Endothelial cell of umbilical vein (primary cell): ENCODE results near the gene MYEOV. TPM values are rescaled to one million over a fixed set of nuclear protein-coding genes. Genes with fewer than 3 reads are reported as not detected.

Experiments used
- BruUV-seq: library from RNA; stranded (reverse); fragments of 400-500 nt; replicated peaks from 2 replicates; lab custom pipeline; 2021; lab: Mats Ljungman, UMichigan
- CTCF ChIA-PET: fragments of 300-600, 350-600 bp; sonication (Branson Sonifier 250); formaldehyde crosslinking; loops from one replicate; lab custom pipeline; 2021; ENCODE audit warnings: antibody characterized with exemption, inconsistent platforms; lab: Charles Lee
- POLR2A ChIA-PET: fragments of 300-600, 350-600 bp; sonication (Branson Sonifier 250); formaldehyde crosslinking; loops from one replicate; lab custom pipeline; 2021; ENCODE audit warnings: antibody characterized with exemption, inconsistent platforms; lab: Charles Lee
- DNase-seq: peaks from one replicate; pipeline ENCODE4 v3.0.0-alpha.2; 2011; ENCODE audit warnings: low read depth, low spot score
- FAIRE-seq: peaks from 2 replicates; lab custom pipeline; 2011; peaks lifted over from hg19 to GRCh38; lab: Jason Lieb, UNC
- H2AFZ ChIP-seq: 2 replicates; pipeline ENCODE4 v1.6.0; 2012; ENCODE audit warnings: low read depth, low read length, control low read depth, inconsistent platforms
- H3K27ac ChIP-seq: 2 replicates; pipeline ENCODE4 v1.5.1; 2011; ENCODE audit warnings: low read depth, mild to moderate bottlenecking, control low read depth, low read length, moderate library complexity; ENCODE audit not compliant: insufficient read depth
- H3K27me3 ChIP-seq, 2 experiments: 2 replicates each; pipeline versions ENCODE4 v1.6.0 to v1.6.1; 2011; ENCODE audit warnings: low read length in 2 of 2, mixed read lengths in 1 of 2; ENCODE audit not compliant: control insufficient read depth in 2 of 2, insufficient read depth in 2 of 2
- H3K36me3 ChIP-seq, 2 experiments: 2 replicates in 1 of 2; 3 replicates in 1 of 2; pipeline ENCODE4 v1.5.1; 2011; ENCODE audit warnings: low read length in 2 of 2, mild to moderate bottlenecking in 1 of 2, moderate library complexity in 1 of 2; ENCODE audit not compliant: control insufficient read depth in 2 of 2, insufficient read depth in 2 of 2; ENCODE audit errors: extremely low read depth in 1 of 2
- H3K4me1 ChIP-seq: 3 replicates; pipeline ENCODE4 v1.5.1; 2011; ENCODE audit warnings: mild to moderate bottlenecking, low read length; ENCODE audit not compliant: control insufficient read depth, insufficient read depth; ENCODE audit errors: extremely low read depth
- H3K4me2 ChIP-seq: 2 replicates; pipeline ENCODE4 v1.6.1; 2011; ENCODE audit warnings: low read length, control low read depth, mixed read lengths; ENCODE audit not compliant: insufficient read depth
- H3K4me3 ChIP-seq, 3 experiments: fragments of 200-600 bp in 1 of 3; sonication (generic), shearing (Covaris generic) in 1 of 3; replicated peaks in 1 of 3; 2 replicates each; pipeline ENCODE4 v1.5.1; 2011 to 2016; ENCODE audit warnings: control low read depth in 3 of 3, low read length in 3 of 3, mild to moderate bottlenecking in 2 of 3, inconsistent platforms in 1 of 3, low read depth in 1 of 3, moderate library complexity in 1 of 3; ENCODE audit not compliant: insufficient read depth in 1 of 3
- H3K79me2 ChIP-seq: 2 replicates; pipeline ENCODE4 v1.6.0; 2012; ENCODE audit warnings: low read length, inconsistent platforms; ENCODE audit not compliant: control insufficient read depth, insufficient read depth
- H3K9ac ChIP-seq: replicated peaks from 2 replicates; pipeline ENCODE3; 2011; ENCODE audit warnings: low read length, control low read depth; ENCODE audit not compliant: insufficient read depth; ENCODE audit errors: extremely low read depth
- H3K9me1 ChIP-seq: replicated peaks from 3 replicates; pipeline ENCODE4 v1.6.0; 2011; ENCODE audit warnings: mild to moderate bottlenecking, low read length; ENCODE audit not compliant: control insufficient read depth, insufficient read depth; ENCODE audit errors: extremely low read depth
- H3K9me3 ChIP-seq: replicated peaks from 2 replicates; pipeline ENCODE4 v1.5.1; 2012; ENCODE audit warnings: low read length, inconsistent platforms; ENCODE audit not compliant: control insufficient read depth, insufficient read depth
- H4K20me1 ChIP-seq: replicated peaks from 2 replicates; pipeline ENCODE3; 2011; ENCODE audit warnings: mild to moderate bottlenecking, low read length; ENCODE audit not compliant: control insufficient read depth, insufficient read depth; ENCODE audit errors: extremely low read depth
- EZH2 ChIP-seq: IDR thresholded peaks from 2 replicates; pipeline ENCODE4 v1.6.1; 2012; ENCODE audit warnings: borderline replicate concordance, low read depth, mild to moderate bottlenecking, moderate library complexity, low read length, inconsistent platforms; ENCODE audit not compliant: severe bottlenecking
- FOS ChIP-seq: IDR thresholded peaks from 2 replicates; pipeline ENCODE4 v1.6.1; 2011; ENCODE audit warnings: mild to moderate bottlenecking, low read length, moderate library complexity, borderline replicate concordance; ENCODE audit not compliant: insufficient read depth
- JUN ChIP-seq: IDR thresholded peaks from 2 replicates; pipeline ENCODE4 v1.6.1; 2011; ENCODE audit warnings: borderline replicate concordance, low read depth; ENCODE audit not compliant: insufficient read length, insufficient read depth
- MYC ChIP-seq: IDR thresholded peaks from one replicate; pipeline ENCODE4 v1.6.1; 2011; ENCODE audit warnings: mild to moderate bottlenecking, low read depth, low read length
- POLR2A ChIP-seq: IDR thresholded peaks from 2 replicates; pipeline ENCODE4 v1.6.1; 2012; ENCODE audit warnings: low read depth, mild to moderate bottlenecking, control low read depth, low read length
- POLR2AphosphoS5 ChIP-seq: IDR thresholded peaks from 2 replicates; pipeline ENCODE4 v1.6.1; 2012; ENCODE audit warnings: low read depth, mild to moderate bottlenecking, control low read depth, low read length, moderate library complexity; ENCODE audit not compliant: insufficient read depth
- dilution Hi-C: fragments of 300-500 bp; cut with MboI; formaldehyde crosslinking; loops from one replicate; pipeline ENCODE4 v1.15.0; 2019; ENCODE audit warnings: low sequenced_read_pairs; ENCODE audit not compliant: extremely low pct_ligation_motif_present
- intact Hi-C: fragments of 100-400 bp; cut with micrococcal nuclease; formaldehyde crosslinking; loops from one replicate; pipeline ENCODE4 v1.10.0; 2022
- polyA plus RNA-seq, 4 experiments: library from polyadenylated mRNA; depleted of rRNA in 3 of 4; stranded (reverse) in 3 of 4; unstranded in 1 of 4; fragments of >200 nt; gene quantifications; 2 replicates each; pipeline versions ENCODE4 v1.2.1 to v1.2.3, GENCODE V29; 2011 to 2012; ENCODE audit warnings: missing spikeins in 1 of 4
- total RNA-seq: library from RNA; stranded (reverse); gene quantifications from 2 replicates; pipeline ENCODE4 v1.2.3, GENCODE V29; 2021
- TF ChIP-seq, protein P1 (sequence below), 2 donors: IDR thresholded peaks; 1 replicate in 1 of 2; 2 replicates in 1 of 2; pipeline ENCODE4 v1.5.1; 2011; ENCODE audit warnings: low read length in 2 of 2, mild to moderate bottlenecking in 2 of 2, moderate library complexity in 2 of 2, control low read depth in 1 of 2, inconsistent platforms in 1 of 2, low read depth in 1 of 2; ENCODE audit not compliant: insufficient read depth in 1 of 2; ENCODE audit errors: extremely low read depth in 1 of 2

MYEOV gene
- total and polyA plus RNA-seq, 2 donors (not counting 3 experiments of a cell fraction or from before 2014, with no cell fraction given), result 3.8 to 14.4 TPM

DNA sequence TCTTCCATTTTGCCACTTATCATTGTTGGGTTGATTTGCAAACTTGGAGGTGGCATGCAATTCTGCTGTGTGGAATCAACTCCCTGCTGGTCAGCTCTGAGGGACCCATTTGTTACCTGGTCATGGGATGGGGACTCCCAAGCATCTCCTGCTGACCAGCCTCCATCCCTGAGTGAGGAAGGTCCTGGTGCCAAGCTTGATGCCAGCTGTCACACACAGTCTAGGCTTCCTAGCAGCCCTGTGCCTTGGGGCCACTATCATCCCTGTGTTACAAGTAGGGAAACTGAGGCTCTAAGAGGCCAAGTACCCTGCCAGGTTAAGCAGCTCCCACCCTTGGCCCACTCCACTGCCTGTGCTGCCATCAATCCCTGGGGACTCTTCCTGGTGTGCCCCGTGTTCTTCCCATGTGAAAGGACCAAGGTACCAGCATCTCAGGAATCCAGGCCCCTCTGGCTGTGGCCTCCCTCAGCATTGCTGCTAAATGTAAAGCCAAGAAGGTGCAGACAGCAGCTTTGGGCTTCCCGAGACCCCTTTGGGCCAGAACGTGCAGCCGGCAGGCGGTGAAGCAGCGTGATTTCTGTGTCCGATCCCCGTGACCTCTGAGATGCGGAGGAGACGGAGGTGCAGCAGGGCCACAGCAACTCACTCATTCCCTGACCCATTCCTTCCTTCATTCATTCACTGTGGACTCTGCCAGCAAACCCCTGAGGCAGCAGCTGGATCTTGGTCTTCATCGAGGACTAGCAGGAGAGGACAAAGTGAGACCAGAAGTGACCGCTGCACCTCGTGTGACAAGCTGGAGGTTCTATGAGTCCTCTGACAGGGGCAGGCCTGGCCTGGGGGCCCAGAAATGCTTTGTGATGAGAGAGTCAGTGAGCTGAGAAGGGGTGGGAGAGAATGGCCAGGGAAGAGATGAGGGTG is 49.7 kb downstream of the MYEOV start:
- POLR2A ChIA-PET, result no interaction called here
- CTCF ChIA-PET, result no interaction called here
- intact Hi-C loops, result no loop called here
- H3K9me1 ChIP-seq, result no peaks in the 10 kb centered on the region
- no peaks in the 10 kb centered on the region for H3K27me3 ChIP-seq
- H3K4me1 ChIP-seq, result no peaks in the 10 kb centered on the region
- H3K4me2 ChIP-seq, result no peak overlapping the region
- FAIRE-seq (no peak), DNase-seq (no peak)
- H3K79me2 ChIP-seq, result no peaks in the 10 kb centered on the region
- H3K36me3 ChIP-seq, result no peaks in the 10 kb centered on the region
- TF ChIP-seq MYC (no peak), POLR2A (no peak), FOS (no peak), JUN (no peak), POLR2AphosphoS5 (no peak), EZH2 (no peak)
- TF ChIP-seq, protein P1, sequence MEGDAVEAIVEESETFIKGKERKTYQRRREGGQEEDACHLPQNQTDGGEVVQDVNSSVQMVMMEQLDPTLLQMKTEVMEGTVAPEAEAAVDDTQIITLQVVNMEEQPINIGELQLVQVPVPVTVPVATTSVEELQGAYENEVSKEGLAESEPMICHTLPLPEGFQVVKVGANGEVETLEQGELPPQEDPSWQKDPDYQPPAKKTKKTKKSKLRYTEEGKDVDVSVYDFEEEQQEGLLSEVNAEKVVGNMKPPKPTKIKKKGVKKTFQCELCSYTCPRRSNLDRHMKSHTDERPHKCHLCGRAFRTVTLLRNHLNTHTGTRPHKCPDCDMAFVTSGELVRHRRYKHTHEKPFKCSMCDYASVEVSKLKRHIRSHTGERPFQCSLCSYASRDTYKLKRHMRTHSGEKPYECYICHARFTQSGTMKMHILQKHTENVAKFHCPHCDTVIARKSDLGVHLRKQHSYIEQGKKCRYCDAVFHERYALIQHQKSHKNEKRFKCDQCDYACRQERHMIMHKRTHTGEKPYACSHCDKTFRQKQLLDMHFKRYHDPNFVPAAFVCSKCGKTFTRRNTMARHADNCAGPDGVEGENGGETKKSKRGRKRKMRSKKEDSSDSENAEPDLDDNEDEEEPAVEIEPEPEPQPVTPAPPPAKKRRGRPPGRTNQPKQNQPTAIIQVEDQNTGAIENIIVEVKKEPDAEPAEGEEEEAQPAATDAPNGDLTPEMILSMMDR (IDR thresholded peaks at IDR 0.05; ENCODE audit: extremely low read depth in 1 of 2, insufficient read depth in 1 of 2, low read depth in 1 of 2, low read length in 2 of 2), result no peak
- BruUV-seq, result no TSS peak
- dilution Hi-C loops, result no loop called here
- H3K9ac ChIP-seq, result no peak overlapping the region
- H3K27ac ChIP-seq, result no peak overlapping the region
- H4K20me1 ChIP-seq, result no peaks in the 10 kb centered on the region
- H3K4me3 ChIP-seq, result no peak overlapping the region
- no peaks in the 10 kb centered on the region for H3K9me3 ChIP-seq
- no peak overlapping the region for H2AFZ ChIP-seq
